CMK (cell line): ENCODE data around the gene GFRA4.

Experiments used
- DNase-seq: peaks from one replicate; pipeline ENCODE4 v3.0.0-alpha.2; 2010; ENCODE audit warnings: low read depth

The GFRA4 gene

GRCh38 chr20:3673221-3674070 is 10.2 kb upstream of the GFRA4 start:
- no peak for DNase-seq

GRCh38 chr20:3672547-3673171 is 9.5 kb upstream of the GFRA4 start:
- DNase-seq: no peak

GRCh38 chr20:3671986-3672546 is 8.9 kb upstream of the GFRA4 start:
- DNase-seq: no peak

GRCh38 chr20:3670945-3671344 is 7.7 kb upstream of the GFRA4 start:
- no peak for DNase-seq

- DNase-seq: no peak
These were observed 7.3 kb upstream of the GFRA4 start for GRCh38 chr20:3670511-3670910.

- no peak for DNase-seq
These were observed 6.6 kb upstream of the GFRA4 start for GRCh38 chr20:3669710-3670367.

GRCh38 chr20:3667434-3668037 is 4.3 kb upstream of the GFRA4 start:
- no peak for DNase-seq

- DNase-seq: no peak
These were observed 659 bp upstream of the GFRA4 start for GRCh38 chr20:3663858-3664257.

GRCh38 chr20:3661814-3662665 is 1.2 kb downstream of the GFRA4 start:
- DNase-seq: no peak

- no peak for DNase-seq
These were observed 2.0 kb downstream of the GFRA4 start for GRCh38 chr20:3661060-3661813.

GRCh38 chr20:3660262-3661059 is 2.7 kb downstream of the GFRA4 start:
- no peak for DNase-seq

- DNase-seq: no peak
These were observed 3.5 kb downstream of the GFRA4 start for GRCh38 chr20:3659492-3660261.

- DNase-seq: no peak
These were observed 4.3 kb downstream of the GFRA4 start for GRCh38 chr20:3658716-3659491.

GRCh38 chr20:3658019-3658715 is 5.0 kb downstream of the GFRA4 start:
- DNase-seq: no peak

GRCh38 chr20:3655131-3655405 is 8.1 kb downstream of the GFRA4 start:
- DNase-seq: no peak

- DNase-seq: no peak
These were observed 8.7 kb downstream of the GFRA4 start for GRCh38 chr20:3654326-3655130.

GRCh38 chr20:3653921-3654320 is 9.3 kb downstream of the GFRA4 start:
- DNase-seq: no peak
